ENCODE results near the gene CHKA.
"Not testable (repeated sequence)": the region's sequence is repeated elsewhere in the genome, so short reads cannot be mapped to it uniquely, and the experiment has no call there.

CHKA gene

DNA sequence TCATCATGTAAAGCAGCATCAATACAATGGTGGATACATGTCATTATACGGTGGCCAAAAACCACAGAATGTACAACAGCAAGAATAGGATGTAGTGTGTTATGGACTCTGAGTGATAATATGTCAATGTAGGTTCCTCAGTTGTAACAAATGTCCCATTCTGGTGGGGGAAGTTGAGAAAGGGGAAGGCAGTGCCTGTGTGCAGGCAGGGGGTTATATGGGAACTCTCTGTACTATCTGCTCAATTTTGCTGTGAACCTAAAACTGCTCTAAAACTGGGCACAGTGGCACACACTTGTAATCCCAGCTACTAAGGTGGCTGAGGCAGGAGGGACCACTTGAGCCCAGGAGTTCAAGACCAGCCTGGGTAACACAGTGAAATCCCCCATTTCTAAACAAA is 5.9 kb downstream of the CHKA start:
- DNase-seq (ENCODE audit: low read depth): no peak

DNA sequence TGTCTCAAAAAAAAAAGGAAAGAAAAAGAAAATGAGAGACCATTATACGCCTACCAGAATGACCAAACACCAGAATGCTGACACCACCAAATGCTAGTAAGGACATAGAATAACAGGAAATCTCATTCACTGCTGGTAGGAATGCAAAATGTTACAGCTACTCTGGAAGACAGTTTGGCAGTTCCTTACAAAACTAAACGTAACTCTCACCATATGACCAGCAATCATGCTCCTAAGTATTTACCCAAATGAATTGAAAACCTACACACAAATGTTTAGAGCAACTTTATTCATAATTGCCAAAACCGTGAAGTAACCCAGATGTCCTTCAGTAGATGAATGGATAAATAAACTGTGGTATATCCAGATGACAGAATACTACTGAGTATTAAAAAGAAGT is 7.2 kb downstream of the CHKA start:
- DNase-seq (ENCODE audit: low read depth): no peak

DNA sequence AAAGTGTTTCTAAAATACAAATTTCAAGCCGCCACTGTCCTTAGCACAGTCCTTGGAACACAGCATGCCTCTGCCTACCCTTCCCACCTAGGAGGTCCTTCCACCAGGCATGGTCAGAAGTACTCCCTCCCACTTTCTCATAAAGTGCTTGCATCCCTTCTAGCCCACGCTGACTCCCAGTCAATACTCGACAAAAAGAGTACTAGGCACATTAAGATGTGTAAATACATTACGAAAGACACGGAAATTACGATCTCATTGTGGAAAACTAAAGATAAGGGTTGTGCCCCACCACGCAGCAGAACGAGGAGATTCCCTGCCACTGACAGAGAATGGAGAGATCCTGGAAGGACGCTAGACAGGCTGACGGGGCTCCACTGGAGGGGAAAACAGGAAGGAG is 13.5 kb downstream of the CHKA start:
- DNase-seq (ENCODE audit: low read depth): no peak

DNA sequence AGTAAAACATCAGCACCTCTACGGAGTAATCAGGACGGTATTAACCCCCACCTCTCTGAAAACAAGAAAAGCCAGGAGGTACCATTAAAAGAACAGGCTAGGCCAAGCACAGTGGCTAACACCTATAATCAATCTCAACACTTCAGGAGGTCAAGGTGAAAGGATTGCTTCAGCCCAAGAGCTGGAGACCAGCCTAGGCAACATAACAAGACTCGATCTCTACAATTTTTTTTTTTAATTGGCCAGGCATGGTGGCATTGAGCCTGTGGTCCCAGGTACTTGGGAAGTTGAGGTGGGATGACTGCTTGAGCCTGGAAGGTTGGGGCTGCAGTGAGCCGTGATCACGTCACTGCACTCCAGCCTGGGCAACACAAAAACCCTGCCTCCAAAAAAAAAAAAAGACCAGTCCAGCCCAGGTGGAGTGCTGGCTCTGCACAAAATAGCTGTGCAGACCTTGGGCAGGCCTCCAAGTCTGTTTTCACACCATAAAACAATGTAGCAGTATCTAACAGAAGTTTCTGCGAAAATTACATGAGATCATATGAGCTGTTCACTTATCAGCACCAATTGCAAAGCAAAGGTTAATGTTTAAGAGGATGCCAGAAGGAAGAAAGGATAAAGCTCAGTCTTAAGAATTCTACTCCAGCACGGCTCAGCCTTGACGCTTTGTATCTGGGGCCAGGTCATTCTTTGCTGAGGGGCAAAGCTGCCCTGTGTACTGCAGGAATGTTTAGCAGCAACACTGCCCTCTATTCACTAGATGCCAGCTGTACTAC is 14.8 kb downstream of the CHKA start:
- no peak for DNase-seq (ENCODE audit: low read depth)

DNA sequence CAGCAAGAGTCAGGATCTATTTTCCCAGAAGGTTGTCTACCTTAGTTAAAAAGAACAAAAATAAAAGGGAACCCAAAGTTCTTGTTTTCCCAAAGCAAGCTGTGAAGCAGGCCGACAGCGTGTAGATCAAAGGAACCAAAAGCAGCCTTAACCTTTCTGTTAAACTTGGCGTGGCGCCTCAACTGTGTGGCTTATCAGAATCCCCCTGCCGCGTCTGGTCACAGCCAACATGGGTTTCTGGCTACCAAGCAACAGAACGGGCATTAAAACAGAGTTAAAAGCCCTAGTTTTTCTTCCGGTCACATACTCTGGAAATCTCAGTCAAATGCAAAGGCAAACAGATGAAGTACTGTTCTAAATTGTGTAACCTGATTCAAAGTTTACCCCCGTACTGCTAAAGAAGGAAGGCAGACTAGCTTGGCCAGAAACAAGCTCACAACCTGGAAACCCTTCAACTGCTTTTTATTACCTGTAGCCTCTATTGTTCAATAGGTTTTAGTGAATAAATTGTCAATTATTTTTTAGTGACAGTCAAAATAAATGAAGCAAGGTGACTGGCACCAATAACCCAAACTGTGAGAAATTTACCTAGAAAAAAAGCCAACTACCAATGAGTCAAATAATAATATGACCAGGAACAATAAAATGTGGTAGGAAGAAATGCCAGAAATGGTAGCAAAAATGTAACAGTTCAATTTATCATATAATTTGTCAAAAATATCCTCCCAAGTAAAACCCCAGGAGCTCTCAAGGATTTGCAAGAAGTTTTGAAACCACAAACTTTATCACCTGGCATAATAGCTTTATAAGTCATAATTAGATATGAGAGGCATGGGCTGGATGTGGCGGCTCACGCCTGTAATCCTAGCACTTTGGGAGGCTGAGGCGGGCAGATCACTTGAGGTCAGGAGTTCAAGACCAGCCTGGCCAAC is 21.4 kb downstream of the CHKA start:
- DNase-seq (ENCODE audit: low read depth): no peak

DNA sequence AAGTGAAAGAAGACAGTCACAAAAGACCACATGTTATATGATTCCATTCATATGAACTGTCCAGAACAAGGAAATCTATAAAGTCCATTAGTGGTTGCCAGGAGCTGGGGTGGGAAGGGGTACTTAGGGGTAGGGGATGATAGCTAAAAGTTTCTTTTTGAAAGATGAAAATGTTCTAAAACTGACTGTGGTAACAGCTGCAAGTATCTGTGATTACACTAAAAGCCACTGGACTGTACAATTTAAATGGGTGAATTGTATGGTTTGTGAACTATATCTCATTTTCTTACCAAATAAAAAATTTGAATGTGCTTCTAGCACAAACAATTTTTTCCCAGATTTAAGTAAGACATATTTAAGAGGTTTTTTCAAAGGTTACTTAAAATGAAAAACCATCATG is 22.1 kb downstream of the CHKA start:
- DNase-seq (ENCODE audit: low read depth): no peak

DNA sequence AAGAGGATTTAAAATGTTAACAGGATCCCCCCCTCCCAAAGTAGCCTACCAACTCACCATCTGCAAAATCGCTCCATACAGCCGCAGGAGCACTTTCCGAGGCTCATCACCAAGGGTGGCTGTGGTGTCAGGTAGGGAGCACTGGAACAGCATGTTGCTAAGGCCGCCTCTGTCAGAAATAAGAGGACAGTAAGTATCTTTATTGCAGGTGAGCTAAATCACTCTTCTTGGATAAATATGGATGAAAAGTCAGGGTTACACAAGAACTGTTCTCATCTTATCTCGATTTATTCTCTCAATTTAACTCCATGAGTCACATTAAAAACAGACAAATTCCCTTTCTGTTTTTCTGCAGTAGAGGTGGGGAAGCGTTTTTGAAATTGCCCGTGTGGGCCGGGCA is 24.2 kb downstream of the CHKA start:
- no peak for DNase-seq (ENCODE audit: low read depth)

DNA sequence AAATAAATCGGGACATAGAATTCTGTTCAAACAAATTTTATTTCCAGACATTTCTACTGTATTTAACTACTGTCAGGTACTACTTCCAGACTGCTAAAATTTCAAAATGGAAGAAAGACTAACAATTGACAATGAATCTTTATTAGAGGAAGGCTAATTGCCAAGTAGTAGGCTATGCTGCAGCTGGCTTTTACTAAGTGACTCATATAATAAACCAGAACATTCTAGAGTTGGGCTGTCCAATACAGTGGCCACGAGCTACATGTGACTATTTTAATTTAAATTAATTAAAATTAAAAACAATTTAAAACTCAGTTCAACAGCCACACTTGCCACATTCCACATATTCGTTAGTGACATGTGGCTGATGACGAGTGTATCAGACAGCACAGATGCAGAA is 27.6 kb downstream of the CHKA start:
- DNase-seq (ENCODE audit: low read depth): no peak

DNA sequence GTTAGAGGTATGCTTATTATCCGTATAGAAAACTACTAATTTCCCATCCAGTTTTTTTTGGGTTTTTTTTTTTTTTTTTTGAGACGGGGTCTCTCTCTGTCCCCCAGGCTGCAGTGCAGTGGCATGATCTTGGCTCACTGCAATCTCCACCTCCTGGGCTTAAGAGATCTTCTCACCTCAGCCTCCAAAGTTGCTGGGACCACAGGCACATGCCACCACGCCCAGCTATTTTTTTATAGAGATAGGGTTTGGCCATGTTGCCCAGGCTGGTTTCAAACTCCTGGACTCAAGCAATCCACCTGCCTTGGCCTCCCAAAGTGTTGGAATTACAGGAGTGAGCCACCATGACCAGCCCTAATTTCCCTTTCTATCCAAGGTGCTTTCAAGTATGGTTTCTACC is 28.2 kb downstream of the CHKA start:
- DNase-seq (ENCODE audit: low read depth): not testable (repeated sequence)

DNA sequence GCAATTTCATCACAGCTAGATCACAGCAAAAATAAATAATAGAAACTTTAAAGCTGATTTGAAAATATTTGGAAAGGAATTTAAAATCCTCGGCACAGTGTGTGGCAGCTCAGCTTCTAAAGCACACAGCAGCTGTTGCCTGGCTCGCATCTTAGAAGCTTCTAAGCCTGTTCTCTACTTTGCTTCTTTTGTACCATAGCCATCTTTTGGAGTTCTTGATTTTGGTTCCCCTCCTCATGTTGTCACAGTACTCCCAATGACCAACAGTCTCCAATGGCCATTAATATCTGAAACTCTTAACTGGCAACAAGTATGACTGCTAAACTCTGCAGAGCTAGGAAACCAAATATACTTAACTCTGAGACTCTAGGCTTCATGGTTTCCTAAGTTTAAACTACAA is 28.8 kb downstream of the CHKA start:
- DNase-seq (ENCODE audit: low read depth): no peak

DNA sequence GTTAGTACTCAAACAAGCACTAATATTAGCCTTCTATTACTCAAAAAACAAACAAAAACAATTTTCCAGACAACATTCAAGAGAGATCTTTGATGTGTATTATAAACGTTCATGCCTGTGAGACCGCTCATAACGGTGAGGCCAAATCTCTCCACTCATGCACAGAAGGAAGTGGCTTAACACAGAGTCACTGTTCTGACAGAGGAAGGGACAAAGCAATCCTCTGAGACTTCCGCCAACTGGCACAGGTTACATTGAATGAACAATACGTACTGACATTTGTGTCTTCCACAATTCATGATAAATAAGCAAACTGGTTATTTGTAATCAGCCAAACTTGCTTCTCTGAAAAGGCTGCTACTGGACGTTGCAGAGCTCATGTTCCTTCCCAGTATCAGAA is 30.5 kb downstream of the CHKA start:
- no peak for DNase-seq (ENCODE audit: low read depth)

DNA sequence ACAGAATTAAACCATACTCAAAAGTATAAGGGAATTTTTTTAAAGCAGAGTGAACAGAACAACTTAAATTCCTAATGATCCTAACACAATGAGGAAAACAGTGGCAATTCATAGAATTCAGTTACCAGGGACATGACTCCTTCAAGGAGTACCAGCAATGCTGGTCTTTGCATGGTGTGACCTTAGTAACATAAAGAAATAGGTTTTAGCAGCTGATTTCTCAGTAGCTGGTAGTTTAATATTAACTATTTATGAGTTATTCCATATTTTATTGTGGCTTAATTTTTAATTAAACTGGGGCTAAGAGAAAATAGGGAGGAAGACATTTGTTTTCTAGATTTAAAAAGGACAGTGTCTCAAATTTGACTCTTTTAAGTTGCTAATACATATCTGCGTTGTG is 30.9 kb downstream of the CHKA start:
- no peak for DNase-seq (ENCODE audit: low read depth)

DNA sequence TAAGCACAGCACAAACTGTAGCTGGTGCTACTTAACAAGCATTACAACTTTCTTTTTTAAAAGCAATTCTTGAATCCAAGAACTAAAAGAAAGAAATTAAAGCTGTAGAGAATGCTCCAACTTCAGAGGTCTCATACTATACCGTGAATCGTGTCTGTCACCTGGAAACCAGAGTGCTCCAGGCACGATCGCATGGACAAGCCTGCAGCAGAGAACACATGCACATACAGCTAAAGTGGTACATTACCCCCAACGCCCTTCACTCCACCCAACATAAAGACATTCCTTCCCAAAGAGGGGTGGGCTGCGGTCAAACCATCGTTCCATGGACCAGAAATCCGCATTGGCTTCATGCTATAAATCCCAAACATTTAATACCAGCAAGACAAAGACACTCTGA is 31.5 kb downstream of the CHKA start:
- DNase-seq (ENCODE audit: low read depth): no peak

DNA sequence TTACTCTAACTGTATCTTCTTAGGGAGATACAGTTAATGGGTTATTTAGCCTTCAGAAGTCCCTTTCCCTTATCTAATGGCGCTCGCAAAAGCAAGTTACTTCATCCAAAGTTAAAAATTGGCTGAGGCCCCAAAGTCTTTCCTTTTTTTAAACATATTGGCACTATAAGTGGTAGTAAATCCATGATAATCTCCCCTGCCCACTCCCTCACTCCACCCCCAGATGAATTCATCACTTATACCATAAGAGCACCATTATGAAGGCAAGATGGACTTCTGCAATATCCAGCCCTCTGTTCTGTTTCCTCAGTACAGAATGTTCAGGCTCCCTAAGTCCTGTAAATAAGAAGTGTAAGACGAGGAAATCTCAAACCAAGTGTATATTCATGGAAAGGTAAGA is 37.7 kb downstream of the CHKA start:
- no peak for DNase-seq (ENCODE audit: low read depth)

DNA sequence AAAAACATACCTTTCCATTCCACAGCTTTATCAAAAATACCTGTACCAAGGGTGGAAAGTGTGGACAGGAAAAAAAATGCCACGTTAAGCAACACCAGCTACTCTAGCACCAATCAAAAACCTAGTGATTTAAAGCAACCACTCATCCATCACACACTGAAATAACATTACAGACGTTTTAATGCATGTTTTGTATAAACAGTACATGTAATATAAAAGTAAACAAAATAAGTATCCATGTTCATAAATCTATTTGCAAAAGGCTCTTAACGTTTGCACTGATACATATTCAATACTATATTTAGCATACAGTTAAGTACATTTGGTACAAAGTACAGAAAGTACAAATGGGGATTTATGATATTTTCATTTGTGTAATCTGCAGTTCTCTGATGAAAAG is 38.7 kb downstream of the CHKA start:
- no peak for DNase-seq (ENCODE audit: low read depth)

DNA sequence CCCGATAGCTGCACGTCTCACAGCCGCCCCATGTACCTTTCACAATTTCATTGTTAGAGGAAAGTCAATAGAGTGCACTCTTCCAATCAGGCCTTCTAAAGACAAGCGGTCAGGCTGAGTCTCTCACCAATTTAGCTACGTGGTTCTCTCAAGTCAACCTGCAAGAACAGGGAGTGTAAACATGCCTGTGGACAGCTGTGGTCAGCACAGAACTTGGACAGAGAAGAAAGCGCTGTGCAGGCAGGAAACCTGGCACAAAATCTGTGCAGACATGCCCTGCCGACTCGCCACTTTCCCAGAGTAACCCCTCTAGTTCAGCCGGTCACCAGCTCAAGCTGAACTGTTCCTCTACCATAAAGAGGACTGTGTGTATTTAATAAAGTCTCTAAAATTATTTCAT is 39.5 kb downstream of the CHKA start:
- DNase-seq (ENCODE audit: low read depth): no peak

DNA sequence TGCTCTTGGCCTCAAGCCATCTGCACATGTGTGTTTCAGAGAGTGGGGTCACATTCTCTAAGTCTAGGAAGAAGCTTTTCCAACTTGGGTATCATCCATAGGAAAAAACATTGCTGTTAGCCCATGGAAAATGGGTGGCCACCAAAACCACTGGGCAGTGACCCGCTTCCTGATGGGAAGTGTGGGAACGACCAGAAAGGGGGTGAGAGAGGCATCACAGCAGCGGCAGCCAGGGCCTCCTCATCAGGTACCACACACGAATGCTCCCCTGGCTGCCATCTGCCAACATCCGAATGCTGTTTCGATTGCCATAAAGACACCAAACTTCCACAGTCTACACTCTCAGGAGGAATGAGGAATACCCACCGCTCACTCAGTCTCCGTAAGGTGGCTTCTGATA is 40.3 kb downstream of the CHKA start:
- DNase-seq (ENCODE audit: low read depth): no peak

DNA sequence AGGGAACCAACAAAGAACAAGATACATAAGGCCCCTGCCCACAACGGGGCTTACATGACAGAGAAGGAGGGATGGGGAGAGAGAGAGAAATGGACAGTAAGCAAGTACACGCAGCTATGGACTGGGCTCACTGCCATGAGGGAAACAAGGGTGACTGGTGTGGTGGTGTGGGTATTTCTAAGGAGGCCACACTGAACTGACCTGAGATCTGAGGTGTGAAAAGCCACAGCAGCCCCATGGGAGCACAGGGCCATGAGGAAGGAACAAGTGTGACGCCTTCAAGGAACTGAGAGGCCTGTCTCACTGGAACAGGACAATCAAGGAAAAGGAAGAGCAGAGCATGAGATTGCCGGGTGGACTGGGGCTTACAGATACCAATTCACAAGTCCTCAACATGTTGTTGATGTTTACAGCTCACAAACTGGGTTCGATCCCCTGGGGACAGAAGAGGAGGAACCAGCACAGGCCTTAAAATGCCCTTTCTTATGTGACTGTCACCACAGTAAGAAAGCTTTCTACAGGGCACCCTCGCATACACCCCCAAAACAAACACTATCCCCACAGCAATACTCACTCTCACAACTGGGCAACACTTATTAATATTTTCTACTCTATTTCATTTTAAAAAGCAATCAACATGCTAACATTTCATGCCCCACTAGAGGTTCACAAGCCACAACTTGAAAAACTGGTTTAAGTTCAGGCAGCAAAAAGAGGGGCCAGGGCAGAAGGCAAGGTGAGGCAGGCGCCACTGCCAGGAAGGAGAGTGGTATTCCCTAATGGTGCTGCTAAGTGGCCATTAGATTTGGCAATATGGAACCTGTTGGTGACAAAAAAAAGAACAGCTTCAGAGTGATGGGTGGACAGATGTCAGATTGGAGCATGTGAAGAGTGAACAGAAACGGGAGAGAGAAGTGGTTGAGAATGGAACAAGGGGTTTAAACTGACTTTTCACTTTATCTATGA is 43.3 kb downstream of the CHKA start:
- no peak for DNase-seq (ENCODE audit: low read depth)

DNA sequence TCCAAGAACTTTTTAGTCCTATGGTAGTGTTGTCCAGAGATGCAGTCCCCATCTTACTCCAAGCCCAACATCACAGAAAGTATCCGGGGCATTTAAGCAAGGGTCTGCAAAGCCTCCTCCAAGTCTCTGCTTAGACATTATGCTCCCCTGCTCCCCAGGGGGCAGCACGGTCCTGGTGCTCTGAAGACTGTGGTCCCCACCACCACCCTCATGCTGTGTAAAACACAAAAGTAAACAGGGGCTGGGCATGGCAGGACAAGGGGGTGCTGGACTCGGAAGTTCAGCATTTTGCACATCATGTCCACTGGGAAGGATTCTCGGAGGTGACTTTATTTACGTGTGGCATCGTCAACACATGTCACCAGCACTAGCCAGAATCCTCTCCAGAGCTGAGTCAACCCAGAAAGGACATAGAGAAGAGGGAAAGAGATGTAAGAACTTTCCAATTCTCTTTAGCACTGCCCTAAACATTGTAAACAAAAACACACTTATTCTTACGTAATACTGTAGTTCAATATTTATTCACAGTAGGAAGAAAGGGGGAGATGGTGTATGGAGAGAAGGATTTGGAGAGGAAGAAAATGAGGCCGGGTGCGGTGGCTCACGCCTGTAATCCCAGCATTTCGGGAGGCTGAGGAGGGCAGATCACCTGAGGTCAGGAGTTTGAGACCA is 44.7 kb downstream of the CHKA start:
- DNase-seq (ENCODE audit: low read depth): no peak

DNA sequence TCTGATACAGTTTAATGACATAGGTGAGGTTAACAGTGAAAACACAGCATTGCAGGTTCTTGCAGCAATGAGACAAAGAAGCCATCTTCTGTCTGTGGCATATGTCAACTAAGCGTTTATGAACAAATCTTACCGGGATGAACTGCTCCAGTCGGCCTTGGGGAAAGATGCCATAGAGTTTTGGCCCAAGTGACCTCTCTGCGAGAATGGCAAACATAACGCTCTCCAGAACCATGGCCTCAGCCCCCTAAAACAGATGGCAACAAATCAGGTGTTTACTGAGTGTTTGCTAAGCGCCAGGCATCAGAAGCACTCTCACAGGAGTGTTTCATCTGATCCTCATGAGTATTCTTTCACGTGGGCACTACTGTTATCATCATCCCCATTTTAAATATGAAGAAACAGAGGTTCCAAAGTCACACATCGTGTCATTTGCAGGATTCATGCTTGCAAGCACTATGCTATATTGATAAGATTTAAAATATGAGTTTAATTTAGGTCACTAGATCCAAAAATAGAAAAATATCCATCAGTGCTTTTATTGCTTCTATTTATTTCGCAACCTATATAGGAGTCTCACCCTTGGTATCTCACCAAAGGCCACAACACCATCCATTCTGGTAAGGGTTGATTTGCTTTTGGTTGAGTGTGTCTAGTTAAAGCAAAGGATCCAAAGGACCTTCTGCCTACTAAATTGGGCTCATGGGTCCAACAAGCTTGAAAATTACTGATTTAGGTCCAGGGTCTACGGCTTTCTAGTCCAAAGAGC is 46.4 kb downstream of the CHKA start:
- DNase-seq (ENCODE audit: low read depth): no peak
